Measurements from ENCODE around the gene PCDHGA11.
"Not testable (repeated sequence)": the region's sequence is repeated elsewhere in the genome, so short reads cannot be mapped to it uniquely, and the experiment has no call there.

The PCDHGA11 gene

DNA sequence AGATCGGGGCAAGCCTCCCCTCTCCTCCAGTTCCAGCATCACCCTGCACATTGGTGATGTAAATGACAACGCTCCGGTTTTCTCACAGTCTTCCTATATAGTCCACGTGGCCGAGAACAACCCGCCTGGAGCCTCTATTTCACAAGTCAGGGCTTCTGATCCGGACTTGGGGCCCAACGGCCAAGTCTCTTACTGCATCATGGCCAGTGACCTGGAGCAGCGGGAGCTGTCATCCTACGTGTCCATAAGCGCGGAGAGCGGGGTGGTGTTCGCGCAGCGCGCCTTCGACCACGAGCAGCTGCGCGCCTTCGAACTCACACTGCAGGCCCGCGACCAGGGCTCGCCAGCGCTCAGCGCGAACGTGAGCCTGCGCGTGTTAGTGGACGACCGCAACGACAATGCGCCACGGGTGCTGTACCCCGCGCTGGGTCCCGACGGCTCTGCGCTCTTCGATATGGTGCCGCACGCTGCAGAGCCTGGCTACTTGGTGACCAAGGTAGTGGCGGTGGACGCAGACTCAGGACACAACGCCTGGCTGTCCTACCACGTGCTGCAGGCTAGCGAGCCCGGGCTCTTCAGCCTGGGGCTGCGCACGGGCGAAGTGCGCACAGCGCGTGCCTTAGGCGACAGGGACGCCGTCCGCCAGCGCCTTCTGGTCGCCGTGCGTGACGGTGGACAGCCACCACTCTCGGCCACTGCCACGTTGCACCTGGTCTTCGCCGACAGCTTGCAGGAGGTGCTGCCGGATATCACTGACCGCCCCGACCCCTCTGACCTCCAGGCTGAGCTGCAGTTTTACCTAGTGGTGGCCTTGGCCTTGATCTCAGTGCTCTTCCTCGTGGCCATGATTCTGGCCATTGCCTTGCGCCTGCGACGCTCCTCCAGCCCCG lies 31.5 kb upstream of the PCDHGA11 start:
- TF ChIP-seq EGR1 (IDR thresholded peaks at IDR 0.05), result no peak
- TF ChIP-seq EP300 (IDR thresholded peaks at IDR 0.05; ENCODE audit: borderline replicate concordance), result no peak
- TF ChIP-seq YY1 (IDR thresholded peaks at IDR 0.05; ENCODE audit: low read depth), result no peak
- no peak for TF ChIP-seq TCF12 (IDR thresholded peaks at IDR 0.05; ENCODE audit: low read depth)
- no peak for TF ChIP-seq RAD21 (IDR thresholded peaks at IDR 0.05; ENCODE audit: low read depth)
- no peak for TF ChIP-seq FOXM1 (IDR thresholded peaks at IDR 0.05; ENCODE audit: borderline replicate concordance, low read depth)
- TF ChIP-seq NFIC (IDR thresholded peaks at IDR 0.05), result no peak
- TF ChIP-seq USF1 (IDR thresholded peaks at IDR 0.05), result no peak
- no peak for TF ChIP-seq CREB1 (IDR thresholded peaks at IDR 0.05; ENCODE audit: low read depth)
- no peak for TF ChIP-seq CEBPB (IDR thresholded peaks at IDR 0.05)

- TF ChIP-seq CREB1 (IDR thresholded peaks at IDR 0.05; ENCODE audit: low read depth), result no peak
- no peak for TF ChIP-seq NFIC (IDR thresholded peaks at IDR 0.05)
- no peak for TF ChIP-seq ZBTB7A (IDR thresholded peaks at IDR 0.05; ENCODE audit: low read depth)
- TF ChIP-seq RAD21 (IDR thresholded peaks at IDR 0.05; ENCODE audit: low read depth), result peak; percentile 21; the same call in 1 of the 2 replicates
- TF ChIP-seq TEAD4 (IDR thresholded peaks at IDR 0.05), result no peak
- TF ChIP-seq, protein P1, sequence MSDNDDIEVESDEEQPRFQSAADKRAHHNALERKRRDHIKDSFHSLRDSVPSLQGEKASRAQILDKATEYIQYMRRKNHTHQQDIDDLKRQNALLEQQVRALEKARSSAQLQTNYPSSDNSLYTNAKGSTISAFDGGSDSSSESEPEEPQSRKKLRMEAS (IDR thresholded peaks at IDR 0.05), result 0 out of 2 replicates have a peak, but pooled peaks have one; percentile 24
These were observed 28.2 kb upstream of the PCDHGA11 start, which contains the start of gene PCDHGA8 for GRCh38 chr5:141392429-141393198. Gene PCDHGA8 (plus strand): TSS chr5:141392633. CDS start chr5:141392814, 181 bp downstream.

GRCh38 chr5:141393267-141393666 lies 27.6 kb upstream of the PCDHGA11 start:
- TF ChIP-seq CREB1 (IDR thresholded peaks at IDR 0.05; ENCODE audit: low read depth) (no peak), TEAD4 (IDR thresholded peaks at IDR 0.05) (no peak), YY1 (IDR thresholded peaks at IDR 0.05; ENCODE audit: low read depth) (no peak), REST (IDR thresholded peaks at IDR 0.05; ENCODE audit: low read depth) (no peak), EGR1 (IDR thresholded peaks at IDR 0.05) (no peak), USF1 (IDR thresholded peaks at IDR 0.05) (no peak), RAD21 (IDR thresholded peaks at IDR 0.05; ENCODE audit: low read depth) (no peak), EP300 (IDR thresholded peaks at IDR 0.05; ENCODE audit: borderline replicate concordance) (no peak), ZBTB7A (IDR thresholded peaks at IDR 0.05; ENCODE audit: low read depth) (no peak), CEBPB (IDR thresholded peaks at IDR 0.05) (no peak), TAF1 (IDR thresholded peaks at IDR 0.05; ENCODE audit: low read depth) (no peak), NFIC (IDR thresholded peaks at IDR 0.05) (no peak), FOXM1 (IDR thresholded peaks at IDR 0.05; ENCODE audit: borderline replicate concordance, low read depth) (no peak), TCF12 (IDR thresholded peaks at IDR 0.05; ENCODE audit: low read depth) (no peak)
- TF ChIP-seq, protein P1 (IDR thresholded peaks at IDR 0.05), result no peak

- not testable (repeated sequence) for TF ChIP-seq TAF1 (IDR thresholded peaks at IDR 0.05; ENCODE audit: low read depth); YY1 (IDR thresholded peaks at IDR 0.05; ENCODE audit: low read depth); EP300 (IDR thresholded peaks at IDR 0.05; ENCODE audit: borderline replicate concordance)
These were observed 22.9 kb upstream of the PCDHGA11 start, which contains the start of gene PCDHGB5 for GRCh38 chr5:141397756-141398551. Gene PCDHGB5 (plus strand): TSS chr5:141397947. CDS start chr5:141398128, 181 bp downstream.

DNA sequence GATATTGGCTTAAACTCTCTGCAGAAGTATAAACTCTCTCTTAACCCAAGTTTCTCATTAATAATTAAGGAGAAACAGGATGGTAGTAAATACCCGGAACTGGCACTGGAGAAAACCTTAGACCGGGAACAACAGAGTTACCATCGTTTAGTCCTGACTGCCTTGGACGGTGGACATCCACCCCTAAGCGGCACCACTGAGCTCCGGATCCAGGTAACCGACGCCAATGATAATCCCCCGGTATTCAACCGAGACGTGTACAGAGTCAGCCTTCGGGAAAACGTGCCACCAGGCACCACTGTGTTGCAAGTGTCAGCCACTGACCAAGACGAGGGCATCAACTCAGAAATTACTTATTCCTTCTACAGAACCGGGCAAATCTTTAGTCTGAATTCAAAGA lies 22.2 kb upstream of the PCDHGA11 start:
- no peak for TF ChIP-seq RAD21 (IDR thresholded peaks at IDR 0.05; ENCODE audit: low read depth)
- no peak for TF ChIP-seq EGR1 (IDR thresholded peaks at IDR 0.05)
- no peak for TF ChIP-seq CREB1 (IDR thresholded peaks at IDR 0.05; ENCODE audit: low read depth)

DNA sequence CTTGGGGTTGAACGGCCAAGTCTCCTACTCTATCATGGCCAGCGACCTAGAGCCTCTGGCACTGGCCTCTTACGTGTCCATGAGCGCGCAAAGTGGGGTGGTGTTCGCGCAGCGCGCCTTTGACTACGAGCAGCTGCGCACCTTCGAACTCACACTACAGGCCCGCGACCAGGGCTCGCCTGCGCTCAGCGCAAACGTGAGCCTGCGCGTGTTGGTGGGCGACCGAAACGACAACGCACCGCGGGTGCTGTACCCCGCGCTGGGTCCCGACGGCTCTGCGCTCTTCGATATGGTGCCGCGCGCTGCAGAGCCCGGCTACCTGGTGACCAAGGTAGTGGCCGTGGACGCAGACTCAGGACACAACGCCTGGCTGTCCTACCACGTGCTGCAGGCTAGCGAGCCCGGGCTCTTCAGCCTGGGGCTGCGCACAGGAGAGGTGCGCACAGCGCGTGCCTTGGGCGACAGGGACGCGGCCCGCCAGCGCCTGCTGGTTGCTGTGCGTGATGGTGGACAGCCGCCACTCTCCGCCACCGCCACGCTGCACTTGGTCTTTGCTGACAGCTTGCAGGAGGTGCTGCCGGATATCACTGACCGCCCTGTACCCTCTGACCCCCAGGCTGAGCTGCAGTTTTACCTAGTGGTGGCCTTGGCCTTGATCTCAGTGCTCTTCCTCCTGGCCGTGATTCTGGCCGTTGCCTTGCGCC lies 21.1 kb upstream of the PCDHGA11 start:
- TF ChIP-seq ZBTB7A (IDR thresholded peaks at IDR 0.05; ENCODE audit: low read depth) (no peak), USF1 (IDR thresholded peaks at IDR 0.05) (no peak), CREB1 (IDR thresholded peaks at IDR 0.05; ENCODE audit: low read depth) (no peak), EGR1 (IDR thresholded peaks at IDR 0.05) (no peak), TAF1 (IDR thresholded peaks at IDR 0.05; ENCODE audit: low read depth) (no peak), CEBPB (IDR thresholded peaks at IDR 0.05) (no peak), TCF12 (IDR thresholded peaks at IDR 0.05; ENCODE audit: low read depth) (no peak), TEAD4 (IDR thresholded peaks at IDR 0.05) (no peak), EP300 (IDR thresholded peaks at IDR 0.05; ENCODE audit: borderline replicate concordance) (no peak), RAD21 (IDR thresholded peaks at IDR 0.05; ENCODE audit: low read depth) (no peak), NFIC (IDR thresholded peaks at IDR 0.05) (no peak), REST (IDR thresholded peaks at IDR 0.05; ENCODE audit: low read depth) (no peak), YY1 (IDR thresholded peaks at IDR 0.05; ENCODE audit: low read depth) (no peak), FOXM1 (IDR thresholded peaks at IDR 0.05; ENCODE audit: borderline replicate concordance, low read depth) (no peak)
- TF ChIP-seq, protein P1 (IDR thresholded peaks at IDR 0.05), result no peak

Data from Ishikawa (cell line).